KBM-7 (cell line): ENCODE data around the gene NEK10.

ENCODE experiments used
- DNase-seq: peaks from one replicate; pipeline ENCODE4 v3.0.0-alpha.2; 2015
- in situ Hi-C: fragments of 300-500 bp; cut with MboI; formaldehyde crosslinking; loops from 2 replicates; pipeline ENCODE4 v1.14.3; 2020; ENCODE audit warnings: low sequenced_read_pairs, low pct_unique_long_range_greater_than_20kb, mixed read lengths

NEK10 gene

GRCh38 chr3:27138562-27138961 is 230.6 kb downstream of the NEK10 start:
- in situ Hi-C loops, result no loop called here
- no peak for DNase-seq

- in situ Hi-C loops, result no loop called here
- no peak for DNase-seq
These were observed 231.2 kb downstream of the NEK10 start for GRCh38 chr3:27138005-27138404.

- in situ Hi-C loops, result no loop called here
- peak; percentile 62 for DNase-seq
These were observed 234.9 kb downstream of the NEK10 start for GRCh38 chr3:27134171-27134796.

GRCh38 chr3:27133060-27133459 is 236.1 kb downstream of the NEK10 start:
- in situ Hi-C loops, result no loop called here
- no peak for DNase-seq

GRCh38 chr3:27130796-27131195 is 238.4 kb downstream of the NEK10 start:
- in situ Hi-C loops, result no loop called here
- DNase-seq, result no peak

- DNase-seq, result no peak
- in situ Hi-C loops, result no loop called here
These were observed 241.3 kb downstream of the NEK10 start for GRCh38 chr3:27127879-27128278.

GRCh38 chr3:27127195-27127594 is 242.0 kb downstream of the NEK10 start:
- DNase-seq, result no peak
- in situ Hi-C loops, result no loop called here

GRCh38 chr3:27125821-27126501 is 243.2 kb downstream of the NEK10 start:
- in situ Hi-C loops, result no loop called here
- no peak for DNase-seq

- in situ Hi-C loops, result no loop called here
These were observed 249.5 kb downstream of the NEK10 start for GRCh38 chr3:27119639-27120038.

GRCh38 chr3:27115352-27115751 is 253.8 kb downstream of the NEK10 start:
- no peak for DNase-seq
- in situ Hi-C loops, result no loop called here

More at GRCh38 chr3:27119639-27120038, 249.5 kb downstream of the NEK10 start:
- no peak for DNase-seq

GRCh38 chr3:27114684-27115083 is 254.5 kb downstream of the NEK10 start:
- in situ Hi-C loops, result no loop called here
- DNase-seq, result no peak

- DNase-seq, result no peak
- in situ Hi-C loops, result no loop called here
These were observed 255.1 kb downstream of the NEK10 start for GRCh38 chr3:27114129-27114528.

GRCh38 chr3:27110020-27110419 is 259.2 kb downstream of the NEK10 start:
- DNase-seq, result no peak
- in situ Hi-C loops, result no loop called here

GRCh38 chr3:27108322-27108721 is 260.9 kb downstream of the NEK10 start:
- DNase-seq, result no peak
- in situ Hi-C loops, result no loop called here

- DNase-seq, result no peak
- in situ Hi-C loops, result no loop called here
These were observed 263.3 kb downstream of the NEK10 start for GRCh38 chr3:27105904-27106303.

GRCh38 chr3:27097182-27097581 is 272.0 kb downstream of the NEK10 start:
- no peak for DNase-seq
- in situ Hi-C loops, result no loop called here

GRCh38 chr3:27095553-27096222 is 273.5 kb downstream of the NEK10 start:
- DNase-seq, result peak; percentile 54
- in situ Hi-C loops, result no loop called here

GRCh38 chr3:27094721-27095120 is 274.5 kb downstream of the NEK10 start:
- DNase-seq, result peak; percentile 37
- in situ Hi-C loops, result no loop called here

GRCh38 chr3:27093771-27094170 is 275.4 kb downstream of the NEK10 start:
- in situ Hi-C loops, result no loop called here
- no peak for DNase-seq

- DNase-seq, result no peak
- in situ Hi-C loops, result no loop called here
These were observed 278.7 kb downstream of the NEK10 start for GRCh38 chr3:27090275-27091041.
